ENCODE measurements around the gene PDPN.

Gene PDPN

GRCh38 chr1:13593511-13594131, 10.0 kb downstream of the PDPN start:
- Histone ChIP-seq H3K27me3 (ENCODE audit: low read depth, low read length) (no peaks in the 10 kb centered on the region), H3K36me3 (ENCODE audit: control insufficient read depth in 1 of 2, insufficient read depth in 2 of 2, low read length in 2 of 2) (no peaks in the 10 kb centered on the region), H3K4me3 (ENCODE audit: low read depth in 1 of 2, low read length in 2 of 2) (no peak overlapping the region), H3K9me3 (ENCODE audit: control insufficient read depth in 1 of 2, low read length in 2 of 2) (no peaks in the 10 kb centered on the region), H3K27ac (ENCODE audit: low read length) (peak overlapping the region; percentile 80), H3K4me1 (ENCODE audit: control insufficient read depth in 1 of 2, insufficient read depth in 2 of 2, low read length in 2 of 2) (peaks cover 0 to 7% of the 10 kb centered on the region in 2 donors)

DNA sequence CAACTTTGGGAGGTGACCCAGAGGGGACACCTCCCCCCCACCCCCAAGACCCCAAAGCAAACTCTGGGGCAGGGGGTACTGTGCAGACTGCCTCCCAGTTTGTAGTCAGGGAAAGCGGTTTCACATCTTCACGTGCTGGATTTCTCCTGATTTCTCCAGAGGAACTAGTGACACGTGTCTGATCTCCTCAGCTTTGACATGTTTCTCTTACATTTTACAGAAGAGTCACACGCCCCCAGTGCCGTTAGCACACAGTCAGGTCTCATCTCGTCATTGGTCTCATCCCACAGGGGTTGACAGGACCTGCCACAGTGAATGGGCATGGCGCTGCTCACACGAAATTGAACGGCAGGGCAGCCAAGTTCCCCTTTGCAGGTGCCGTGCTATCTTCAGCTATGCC, 11.8 kb downstream of the PDPN start:
- no peaks in the 10 kb centered on the region for H3K9me3 ChIP-seq (ENCODE audit: control insufficient read depth in 1 of 2, low read length in 2 of 2)
- no peaks in the 10 kb centered on the region for H3K36me3 ChIP-seq (ENCODE audit: control insufficient read depth in 1 of 2, insufficient read depth in 2 of 2, low read length in 2 of 2)
- no peak overlapping the region for H3K27ac ChIP-seq (ENCODE audit: low read length)
- H3K4me1 ChIP-seq (ENCODE audit: control insufficient read depth in 1 of 2, insufficient read depth in 2 of 2, low read length in 2 of 2) = peaks cover 0 to 4% of the 10 kb centered on the region in 2 donors
- H3K27me3 ChIP-seq (ENCODE audit: low read depth, low read length) = no peaks in the 10 kb centered on the region
- H3K4me3 ChIP-seq (ENCODE audit: low read depth in 1 of 2, low read length in 2 of 2) = no peak overlapping the region

- no peak overlapping the region for H3K4me3 ChIP-seq (ENCODE audit: low read depth in 1 of 2, low read length in 2 of 2)
- no peaks in the 10 kb centered on the region for H3K27me3 ChIP-seq (ENCODE audit: low read depth, low read length)
- H3K4me1 ChIP-seq (ENCODE audit: control insufficient read depth in 1 of 2, insufficient read depth in 2 of 2, low read length in 2 of 2) = peaks cover 4 to 7% of the 10 kb centered on the region in 2 donors
- H3K36me3 ChIP-seq (ENCODE audit: control insufficient read depth in 1 of 2, insufficient read depth in 2 of 2, low read length in 2 of 2) = no peaks in the 10 kb centered on the region
- H3K27ac ChIP-seq (ENCODE audit: low read length) = no peak overlapping the region
- H3K9me3 ChIP-seq (ENCODE audit: control insufficient read depth in 1 of 2, low read length in 2 of 2) = no peaks in the 10 kb centered on the region
These were observed 13.5 kb downstream of the PDPN start for GRCh38 chr1:13597166-13597565.

DNA sequence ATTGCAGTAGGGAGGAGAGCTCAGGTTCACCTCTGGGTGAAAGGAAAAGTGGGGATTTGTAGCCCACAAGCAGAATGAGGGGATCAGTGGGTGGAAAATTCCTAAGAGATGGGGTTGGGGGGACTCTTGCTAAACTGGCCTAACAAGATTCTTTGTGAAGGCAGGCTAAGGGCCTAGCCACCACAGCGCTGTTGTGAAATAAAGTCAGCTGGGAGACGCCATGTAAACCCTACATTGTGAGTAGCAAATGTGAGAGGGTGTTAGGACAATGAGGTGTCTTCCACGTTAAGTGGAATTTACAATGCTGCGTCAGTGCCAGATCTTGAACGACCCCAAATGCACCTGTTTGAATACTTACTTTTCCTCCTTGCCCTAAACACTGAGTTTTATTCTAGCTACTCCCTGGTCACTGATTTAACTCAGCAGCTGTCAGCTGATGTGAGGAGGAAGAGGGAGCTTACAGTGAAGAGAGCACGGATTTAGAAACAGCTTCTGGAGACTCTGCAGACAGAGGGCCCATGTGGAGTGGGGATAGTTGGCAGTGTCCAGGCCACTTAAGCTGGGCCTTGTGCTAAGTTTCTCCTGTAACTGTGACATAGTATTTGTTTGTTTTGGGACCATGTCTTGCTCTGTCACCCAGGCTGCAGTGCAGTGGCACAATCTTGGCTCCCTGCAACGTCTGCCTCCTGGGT, 17.3 kb downstream of the PDPN start:
- Histone ChIP-seq H3K9me3 (ENCODE audit: control insufficient read depth in 1 of 2, low read length in 2 of 2) (no peaks in the 10 kb centered on the region), H3K36me3 (ENCODE audit: control insufficient read depth in 1 of 2, insufficient read depth in 2 of 2, low read length in 2 of 2) (no peaks in the 10 kb centered on the region), H3K27me3 (ENCODE audit: low read depth, low read length) (no peaks in the 10 kb centered on the region), H3K4me3 (ENCODE audit: low read depth in 1 of 2, low read length in 2 of 2) (no peak overlapping the region), H3K4me1 (ENCODE audit: control insufficient read depth in 1 of 2, insufficient read depth in 2 of 2, low read length in 2 of 2) (peaks cover 0 to 13% of the 10 kb centered on the region in 2 donors), H3K27ac (ENCODE audit: low read length) (no peak overlapping the region)

GRCh38 chr1:13604176-13604575, 20.5 kb downstream of the PDPN start:
- Histone ChIP-seq H3K4me3 (ENCODE audit: low read depth in 1 of 2, low read length in 2 of 2) (no peak overlapping the region), H3K9me3 (ENCODE audit: control insufficient read depth in 1 of 2, low read length in 2 of 2) (no peaks in the 10 kb centered on the region), H3K4me1 (ENCODE audit: control insufficient read depth in 1 of 2, insufficient read depth in 2 of 2, low read length in 2 of 2) (peaks cover 0 to 13% of the 10 kb centered on the region in 2 donors), H3K36me3 (ENCODE audit: control insufficient read depth in 1 of 2, insufficient read depth in 2 of 2, low read length in 2 of 2) (no peaks in the 10 kb centered on the region), H3K27me3 (ENCODE audit: low read depth, low read length) (no peaks in the 10 kb centered on the region), H3K27ac (ENCODE audit: low read length) (no peak overlapping the region)

DNA sequence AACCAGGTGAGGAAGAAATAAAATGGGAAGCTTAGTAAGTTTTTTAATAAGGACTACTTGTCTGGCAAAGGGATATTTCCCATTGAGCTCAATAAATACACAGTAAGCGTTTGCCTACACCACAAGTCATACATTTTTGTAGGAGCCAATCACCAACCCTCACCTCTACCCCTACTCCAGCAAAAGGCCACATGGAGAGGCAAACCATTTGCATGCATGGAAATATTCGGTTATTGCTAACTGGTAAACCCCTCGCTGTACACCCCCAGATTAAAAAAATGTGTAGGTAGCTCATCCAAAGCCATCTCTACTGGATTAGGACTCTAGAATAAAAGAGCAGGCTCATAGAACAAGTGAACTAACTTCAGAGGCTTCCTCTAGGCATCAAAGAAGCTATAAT, 21.1 kb downstream of the PDPN start:
- Histone ChIP-seq H3K36me3 (ENCODE audit: control insufficient read depth in 1 of 2, insufficient read depth in 2 of 2, low read length in 2 of 2) (no peaks in the 10 kb centered on the region), H3K4me1 (ENCODE audit: control insufficient read depth in 1 of 2, insufficient read depth in 2 of 2, low read length in 2 of 2) (peaks cover 0 to 13% of the 10 kb centered on the region in 2 donors), H3K27ac (ENCODE audit: low read length) (no peak overlapping the region), H3K4me3 (ENCODE audit: low read depth in 1 of 2, low read length in 2 of 2) (no peak overlapping the region), H3K9me3 (ENCODE audit: control insufficient read depth in 1 of 2, low read length in 2 of 2) (no peaks in the 10 kb centered on the region), H3K27me3 (ENCODE audit: low read depth, low read length) (no peaks in the 10 kb centered on the region)

DNA sequence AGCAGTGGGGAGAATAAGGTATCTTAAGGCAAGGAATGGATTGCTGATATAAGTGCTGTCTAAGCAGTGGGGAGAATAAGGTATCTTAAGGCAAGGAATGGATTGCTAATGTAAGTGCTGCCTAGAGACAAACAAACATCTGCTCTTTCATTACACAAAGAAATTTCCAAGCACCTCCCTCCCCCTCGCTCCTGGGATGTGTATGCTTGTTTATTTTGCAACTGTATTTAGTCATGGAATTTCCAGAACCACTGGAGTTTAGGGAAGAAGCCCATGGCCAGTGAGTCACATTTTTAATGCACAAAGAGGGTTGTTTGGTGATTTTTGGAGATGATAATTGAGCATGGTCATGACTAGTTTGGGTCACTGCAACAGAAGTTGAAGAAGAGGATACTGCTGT, 21.5 kb downstream of the PDPN start:
- Histone ChIP-seq H3K36me3 (ENCODE audit: control insufficient read depth in 1 of 2, insufficient read depth in 2 of 2, low read length in 2 of 2) (peaks cover 0 to under 1% of the 10 kb centered on the region in 2 donors), H3K4me3 (ENCODE audit: low read depth in 1 of 2, low read length in 2 of 2) (no peak overlapping the region), H3K9me3 (ENCODE audit: control insufficient read depth in 1 of 2, low read length in 2 of 2) (no peaks in the 10 kb centered on the region), H3K4me1 (ENCODE audit: control insufficient read depth in 1 of 2, insufficient read depth in 2 of 2, low read length in 2 of 2) (peaks cover 0 to 13% of the 10 kb centered on the region in 2 donors), H3K27me3 (ENCODE audit: low read depth, low read length) (no peaks in the 10 kb centered on the region), H3K27ac (ENCODE audit: low read length) (no peak overlapping the region)

GRCh38 chr1:13607002-13607401, 23.4 kb downstream of the PDPN start:
- Histone ChIP-seq H3K9me3 (ENCODE audit: control insufficient read depth in 1 of 2, low read length in 2 of 2) (no peaks in the 10 kb centered on the region), H3K36me3 (ENCODE audit: control insufficient read depth in 1 of 2, insufficient read depth in 2 of 2, low read length in 2 of 2) (peaks cover 0 to 18% of the 10 kb centered on the region in 2 donors), H3K4me3 (ENCODE audit: low read depth in 1 of 2, low read length in 2 of 2) (no peak overlapping the region), H3K27ac (ENCODE audit: low read length) (no peak overlapping the region), H3K4me1 (ENCODE audit: control insufficient read depth in 1 of 2, insufficient read depth in 2 of 2, low read length in 2 of 2) (peaks cover 0 to 6% of the 10 kb centered on the region in 2 donors), H3K27me3 (ENCODE audit: low read depth, low read length) (no peaks in the 10 kb centered on the region)

- Histone ChIP-seq H3K27me3 (ENCODE audit: low read depth, low read length) (no peaks in the 10 kb centered on the region), H3K4me3 (ENCODE audit: low read depth in 1 of 2, low read length in 2 of 2) (no peak overlapping the region), H3K27ac (ENCODE audit: low read length) (peak overlapping the region; percentile 67)
These were observed 32.6 kb downstream of the PDPN start for GRCh38 chr1:13616234-13616633.

DNA sequence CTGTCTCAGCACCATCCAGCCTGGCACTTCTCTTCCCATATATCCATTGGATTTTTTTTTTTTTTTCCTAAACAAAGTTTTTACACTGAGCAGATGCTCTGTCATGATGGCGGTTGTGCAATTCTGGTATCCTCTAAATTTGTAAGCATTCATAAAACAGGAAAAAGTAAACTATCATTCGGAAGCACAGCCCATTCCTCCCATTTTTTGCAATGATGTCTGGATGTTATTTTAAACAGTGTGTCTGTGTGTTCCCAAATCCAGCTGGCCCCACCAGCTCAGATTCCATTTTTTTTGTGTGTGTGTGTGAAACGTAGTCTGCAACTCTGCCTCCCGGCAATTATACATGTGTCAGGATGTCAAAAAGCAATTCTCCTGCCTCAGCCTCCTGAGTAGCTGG, 33.5 kb downstream of the PDPN start:
- H3K36me3 ChIP-seq (ENCODE audit: control insufficient read depth in 1 of 2, insufficient read depth in 2 of 2, low read length in 2 of 2) = peaks cover 7 to 9% of the 10 kb centered on the region in 2 donors
- no peak overlapping the region for H3K4me3 ChIP-seq (ENCODE audit: low read depth in 1 of 2, low read length in 2 of 2)
- H3K9me3 ChIP-seq (ENCODE audit: control insufficient read depth in 1 of 2, low read length in 2 of 2) = no peaks in the 10 kb centered on the region
- H3K27ac ChIP-seq (ENCODE audit: low read length) = peak overlapping the region; percentile 67
- H3K4me1 ChIP-seq (ENCODE audit: control insufficient read depth in 1 of 2, insufficient read depth in 2 of 2, low read length in 2 of 2) = peaks cover 3 to 5% of the 10 kb centered on the region in 2 donors
- no peaks in the 10 kb centered on the region for H3K27me3 ChIP-seq (ENCODE audit: low read depth, low read length)

More at GRCh38 chr1:13616234-13616633, 32.6 kb downstream of the PDPN start:
- peaks cover 3 to 5% of the 10 kb centered on the region in 2 donors for H3K4me1 ChIP-seq (ENCODE audit: control insufficient read depth in 1 of 2, insufficient read depth in 2 of 2, low read length in 2 of 2)
- no peaks in the 10 kb centered on the region for H3K9me3 ChIP-seq (ENCODE audit: control insufficient read depth in 1 of 2, low read length in 2 of 2)
- H3K36me3 ChIP-seq (ENCODE audit: control insufficient read depth in 1 of 2, insufficient read depth in 2 of 2, low read length in 2 of 2) = peaks cover 7 to 17% of the 10 kb centered on the region in 2 donors

GRCh38 chr1:13617773-13618172, 34.1 kb downstream of the PDPN start:
- Histone ChIP-seq H3K27me3 (ENCODE audit: low read depth, low read length) (no peaks in the 10 kb centered on the region), H3K27ac (ENCODE audit: low read length) (peak overlapping the region; percentile 12), H3K36me3 (ENCODE audit: control insufficient read depth in 1 of 2, insufficient read depth in 2 of 2, low read length in 2 of 2) (peaks cover 7 to 9% of the 10 kb centered on the region in 2 donors), H3K4me1 (ENCODE audit: control insufficient read depth in 1 of 2, insufficient read depth in 2 of 2, low read length in 2 of 2) (peaks cover 3 to 5% of the 10 kb centered on the region in 2 donors), H3K4me3 (ENCODE audit: low read depth in 1 of 2, low read length in 2 of 2) (no peak overlapping the region), H3K9me3 (ENCODE audit: control insufficient read depth in 1 of 2, low read length in 2 of 2) (no peaks in the 10 kb centered on the region)
